HCT116 (cell line): Measurements from ENCODE around the gene SPATA16. TPM values are rescaled to one million over a fixed set of nuclear protein-coding genes. Genes with fewer than 3 reads are reported as not detected.

Source experiments
- ATAC-seq: fragments of 200-7000 bp; cut with Tn5 transposase; 2 replicates; pipeline ENCODE4 v1.9.1; 2020; ENCODE audit warnings: mild to moderate bottlenecking, moderate library complexity
- BruUV-seq: library from RNA; stranded (reverse); fragments of 400-500 nt; replicated peaks from 2 replicates; lab custom pipeline; 2021; lab: Mats Ljungman, UMichigan
- CTCF ChIA-PET: fragments of 300-600 bp; sonication (Branson Sonifier 250); formaldehyde crosslinking; loops from one replicate; lab custom pipeline; 2021; ENCODE audit warnings: antibody characterized with exemption; lab: Charles Lee
- POLR2A ChIA-PET: fragments of 300-600, 350-600 bp; sonication (Branson Sonifier 250); formaldehyde crosslinking; loops from one replicate; lab custom pipeline; 2021; ENCODE audit warnings: antibody characterized with exemption; lab: Charles Lee
- RAD21 ChIA-PET, 2 experiments: fragments of 300-600 bp; sonication (Branson Sonifier 250); formaldehyde crosslinking; loops; one replicate each; lab custom pipeline; 2023; ENCODE audit warnings: low total read pairs in 2 of 2; ENCODE audit not compliant: uncharacterized antibody in 2 of 2, unreplicated experiment in 2 of 2, low non-redundant PET in 1 of 2; lab: Charles Lee
- DNase-seq: peaks from one replicate; pipeline ENCODE4 v3.0.0-alpha.2; 2010; ENCODE audit warnings: low read depth, low spot score
- H2AFZ ChIP-seq: fragments of 200-600 bp; shearing (Covaris generic), sonication (generic); 2 replicates; pipeline ENCODE4 v1.6.1; 2017; ENCODE audit warnings: low read depth, mixed run types, mixed read lengths, antibody characterized with exemption, low read length; ENCODE audit not compliant: poor library complexity, severe bottlenecking
- H3K27ac ChIP-seq: 2 replicates; pipeline ENCODE4 v1.5.1; 2012; ENCODE audit warnings: low read depth, low read length
- H3K27me3 ChIP-seq: fragments of 200-600 bp; sonication (generic); 2 replicates; pipeline ENCODE4 v1.6.1; 2016; ENCODE audit warnings: mixed run types, low read length, mixed read lengths; ENCODE audit not compliant: insufficient read depth
- H3K36me3 ChIP-seq, 2 experiments: fragments of 200-500 bp in 1 of 2; fragments of 200-600 bp in 1 of 2; sonication (Bioruptor generic) in 1 of 2; sonication (generic) in 1 of 2; 2 replicates each; pipeline versions ENCODE4 v1.5.1 to v1.6.1; 2014 to 2016; ENCODE audit warnings: low read length in 2 of 2, inconsistent platforms in 1 of 2, mixed read lengths in 1 of 2, mixed run types in 1 of 2; ENCODE audit not compliant: insufficient read depth in 2 of 2, control insufficient read depth in 1 of 2
- H3K4me1 ChIP-seq, 2 experiments: fragments of 200-600 bp in 1 of 2; sonication (generic) in 1 of 2; 2 replicates each; pipeline versions ENCODE4 v1.5.1 to v1.6.1; 2012 to 2017; ENCODE audit warnings: low read length in 2 of 2, inconsistent platforms in 1 of 2, mild to moderate bottlenecking in 1 of 2, mixed read lengths in 1 of 2, mixed run types in 1 of 2, moderate library complexity in 1 of 2; ENCODE audit not compliant: insufficient read depth in 2 of 2, control insufficient read depth in 1 of 2
- H3K4me2 ChIP-seq: fragments of 200-600 bp; sonication (generic); 2 replicates; pipeline ENCODE4 v1.6.1; 2017; ENCODE audit warnings: mixed run types, low read length, mixed read lengths
- H3K4me3 ChIP-seq, 2 experiments: fragments of 200-600 bp in 1 of 2; sonication (generic) in 1 of 2; replicated peaks in 1 of 2; 2 replicates each; pipeline ENCODE4 v1.5.1; 2011 to 2016; ENCODE audit warnings: low read length in 2 of 2, control low read depth in 1 of 2, low read depth in 1 of 2, mild to moderate bottlenecking in 1 of 2, mixed read lengths in 1 of 2, mixed run types in 1 of 2
- H3K79me2 ChIP-seq: fragments of 200-600 bp; sonication (generic); 2 replicates; pipeline ENCODE4 v1.6.1; 2017; ENCODE audit warnings: mild to moderate bottlenecking, mixed run types, low read length, moderate library complexity, mixed read lengths; ENCODE audit not compliant: insufficient read depth
- H3K9ac ChIP-seq: fragments of 200-600 bp; sonication (generic); 2 replicates; pipeline ENCODE4 v1.6.1; 2016; ENCODE audit warnings: low read length, mixed read lengths
- H3K9me2 ChIP-seq: fragments of 200-600 bp; sonication (generic), shearing (Covaris generic); 2 replicates; pipeline ENCODE4 v1.6.1; 2017; ENCODE audit warnings: mixed run types, mild to moderate bottlenecking, moderate library complexity; ENCODE audit not compliant: insufficient read depth
- H3K9me3 ChIP-seq, 2 experiments: fragments of 200-500 bp in 1 of 2; fragments of 200-600 bp in 1 of 2; sonication (Bioruptor generic) in 1 of 2; sonication (generic) in 1 of 2; 2 replicates each; pipeline ENCODE4 v1.6.1; 2014 to 2017; ENCODE audit warnings: low read length in 2 of 2, mixed read lengths in 2 of 2, inconsistent platforms in 1 of 2, low read depth in 1 of 2, mild to moderate bottlenecking in 1 of 2, mixed run types in 1 of 2, moderate library complexity in 1 of 2; ENCODE audit not compliant: control insufficient read depth in 1 of 2, insufficient read depth in 1 of 2
- H4K20me1 ChIP-seq: fragments of 200-600 bp; sonication (generic), shearing (Covaris generic); 2 replicates; pipeline ENCODE4 v1.6.1; 2017; ENCODE audit warnings: mixed run types, mild to moderate bottlenecking, moderate library complexity; ENCODE audit not compliant: insufficient read depth
- CBX3 ChIP-seq: IDR thresholded peaks from 2 replicates; pipeline ENCODE4 v1.6.1; 2012; ENCODE audit warnings: low read depth
- EZH2phosphoT487 ChIP-seq: fragments of 200-600 bp; IDR thresholded peaks from 2 replicates; pipeline ENCODE4 v1.6.1; 2018; ENCODE audit warnings: antibody characterized with exemption, borderline replicate concordance
- POLR2AphosphoS5 ChIP-seq: IDR thresholded peaks from 2 replicates; pipeline ENCODE4 v1.6.1; 2011; ENCODE audit warnings: mild to moderate bottlenecking, low read depth, low read length, moderate library complexity
- SIN3A ChIP-seq: IDR thresholded peaks from 2 replicates; pipeline ENCODE4 v1.6.1; 2012; ENCODE audit warnings: low read depth
- TCF7L2 ChIP-seq: IDR thresholded peaks from 2 replicates; pipeline ENCODE4 v1.7.0; 2011; ENCODE audit warnings: borderline replicate concordance, inconsistent platforms; ENCODE audit not compliant: insufficient read depth, insufficient read length; ENCODE audit errors: extremely low read depth
- ZBTB33 ChIP-seq: IDR thresholded peaks from 2 replicates; pipeline ENCODE4 v1.6.1; 2011; ENCODE audit warnings: mild to moderate bottlenecking, low read length, moderate library complexity; ENCODE audit not compliant: insufficient replicate concordance; ENCODE audit errors: extremely low read depth
- intact Hi-C: fragments of 100-400 bp; cut with micrococcal nuclease; formaldehyde crosslinking; loops from 2 replicates; pipeline ENCODE4 v1.10.0; 2022
- total RNA-seq: library from RNA; stranded (reverse); gene quantifications from one replicate; pipeline ENCODE4 v1.2.1, GENCODE V29; 2021; ENCODE audit not compliant: unreplicated experiment
- TF ChIP-seq, protein P1 (sequence below), 3 experiments: fragments of 200-600 bp in 1 of 3; sonication (generic) in 1 of 3; IDR thresholded peaks in 2 of 3; conservative IDR thresholded peaks in 1 of 3; 2 replicates each; pipeline ENCODE4 v1.5.1; 2012 to 2017; ENCODE audit warnings: low read depth in 2 of 3, low read length in 2 of 3, antibody characterized with exemption in 1 of 3, borderline replicate concordance in 1 of 3, control low read depth in 1 of 3, mild to moderate bottlenecking in 1 of 3, mixed read lengths in 1 of 3, mixed run types in 1 of 3, moderate library complexity in 1 of 3; ENCODE audit not compliant: insufficient read depth in 1 of 3

The SPATA16 gene
- total RNA-seq, 1 experiment from 2014 or later: not detected

DNA sequence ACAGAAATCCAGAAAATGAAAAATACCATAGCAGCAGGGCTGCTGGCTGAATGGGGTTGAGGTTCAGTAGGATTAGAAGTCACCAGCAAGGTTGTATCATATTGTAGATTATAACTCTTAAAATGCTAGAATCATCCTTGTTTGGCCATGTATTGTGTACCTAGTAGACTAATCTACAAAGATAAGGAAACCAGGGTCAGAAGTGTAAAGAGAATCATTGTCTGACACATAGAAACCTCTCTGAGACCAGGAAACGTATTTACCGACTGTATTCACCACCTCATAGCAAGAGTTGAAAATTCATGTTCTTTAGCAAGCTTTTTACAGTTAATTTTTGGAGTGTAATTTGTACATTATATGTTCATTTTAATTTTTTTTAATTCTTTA, 221.7 kb downstream of the SPATA16 start:
- Histone ChIP-seq H3K36me3 (no peaks in the 10 kb centered on the region), H3K79me2 (no peaks in the 10 kb centered on the region), H3K4me1 (no peaks in the 10 kb centered on the region), H3K27me3 (no peaks in the 10 kb centered on the region), H3K27ac (no peak overlapping the region), H3K4me2 (no peak overlapping the region), H3K9ac (no peak overlapping the region), H3K9me3 (no peaks in the 10 kb centered on the region), H4K20me1 (no peaks in the 10 kb centered on the region), H2AFZ (no peak overlapping the region), H3K9me2 (no peaks in the 10 kb centered on the region), H3K4me3 (no peak overlapping the region)
- POLR2A ChIA-PET: no interaction called here
- intact Hi-C loops: no loop called here
- RAD21 ChIA-PET: no interaction called here
- CTCF ChIA-PET: no interaction called here
- ATAC-seq (no peak), DNase-seq (no peak)
- BruUV-seq: no TSS peak
- TF ChIP-seq ZBTB33 (no peak), CBX3 (no peak), EZH2phosphoT487 (no peak), SIN3A (no peak), TCF7L2 (no peak), POLR2AphosphoS5 (no peak)
- TF ChIP-seq, protein P1, sequence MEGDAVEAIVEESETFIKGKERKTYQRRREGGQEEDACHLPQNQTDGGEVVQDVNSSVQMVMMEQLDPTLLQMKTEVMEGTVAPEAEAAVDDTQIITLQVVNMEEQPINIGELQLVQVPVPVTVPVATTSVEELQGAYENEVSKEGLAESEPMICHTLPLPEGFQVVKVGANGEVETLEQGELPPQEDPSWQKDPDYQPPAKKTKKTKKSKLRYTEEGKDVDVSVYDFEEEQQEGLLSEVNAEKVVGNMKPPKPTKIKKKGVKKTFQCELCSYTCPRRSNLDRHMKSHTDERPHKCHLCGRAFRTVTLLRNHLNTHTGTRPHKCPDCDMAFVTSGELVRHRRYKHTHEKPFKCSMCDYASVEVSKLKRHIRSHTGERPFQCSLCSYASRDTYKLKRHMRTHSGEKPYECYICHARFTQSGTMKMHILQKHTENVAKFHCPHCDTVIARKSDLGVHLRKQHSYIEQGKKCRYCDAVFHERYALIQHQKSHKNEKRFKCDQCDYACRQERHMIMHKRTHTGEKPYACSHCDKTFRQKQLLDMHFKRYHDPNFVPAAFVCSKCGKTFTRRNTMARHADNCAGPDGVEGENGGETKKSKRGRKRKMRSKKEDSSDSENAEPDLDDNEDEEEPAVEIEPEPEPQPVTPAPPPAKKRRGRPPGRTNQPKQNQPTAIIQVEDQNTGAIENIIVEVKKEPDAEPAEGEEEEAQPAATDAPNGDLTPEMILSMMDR (IDR thresholded peaks at IDR 0.05 in 2 of 3, conservative IDR thresholded peaks at IDR 0.05 in 1 of 3; ENCODE audit: borderline replicate concordance in 1 of 3, insufficient read depth in 1 of 3, low read depth in 2 of 3, low read length in 2 of 3): no peak
